Heart right ventricle (tissue), 16 donors: ENCODE data around the gene SPDEF. TPM values are rescaled to one million over a fixed set of nuclear protein-coding genes. Genes with fewer than 3 reads are reported as not detected.
A peak's percentile ranks its signal among the peaks of the same experiment; 100 is the strongest.

Experiments
- ATAC-seq, 8 donors: fragments of 200-7000 bp; cut with Tn5 transposase; one replicate each; pipeline ENCODE4 v1.9.1; 2020; ENCODE audit warnings: mild to moderate bottlenecking in 8 of 8, moderate library complexity in 8 of 8, moderate number of reproducible peaks in 1 of 8
- DNase-seq, 2 donors: peaks; one replicate each; pipeline ENCODE4 v3.0.0-alpha.2; 2020
- H3K27ac ChIP-seq, 10 donors: fragments of 200-600 bp; sonication (generic) in 2 of 10; one replicate each; pipeline versions ENCODE4 v1.5.0 to v1.8.0; 2020 to 2022; ENCODE audit warnings: mild to moderate bottlenecking in 3 of 10
- H3K27me3 ChIP-seq, 7 donors: fragments of 200-600 bp; one replicate each; pipeline ENCODE4 v1.8.0; 2021 to 2022; ENCODE audit warnings: mild to moderate bottlenecking in 2 of 7
- H3K36me3 ChIP-seq, 9 donors: fragments of 200-600 bp; sonication (generic) in 1 of 9; one replicate each; pipeline versions ENCODE4 v1.5.0 to v1.8.0; 2020 to 2022; ENCODE audit warnings: mild to moderate bottlenecking in 2 of 9
- H3K4me1 ChIP-seq, 9 donors: fragments of 200-600 bp; sonication (generic) in 1 of 9; one replicate each; pipeline versions ENCODE4 v1.5.0 to v1.8.0; 2020 to 2022; ENCODE audit warnings: mild to moderate bottlenecking in 4 of 9
- H3K4me3 ChIP-seq, 10 donors: fragments of 200-600 bp; sonication (generic) in 2 of 10; one replicate each; pipeline versions ENCODE4 v1.5.0 to v1.8.0; 2020 to 2022; ENCODE audit warnings: mild to moderate bottlenecking in 7 of 10, moderate library complexity in 2 of 10
- H3K9me3 ChIP-seq, 11 donors: fragments of 200-600 bp in 10 of 11; sonication (generic) in 2 of 11; one replicate each; pipeline versions ENCODE4 v1.5.0 to v1.8.0; 2013 to 2022; ENCODE audit warnings: mild to moderate bottlenecking in 2 of 11, control low read depth in 1 of 11, moderate library complexity in 1 of 11
- CTCF ChIP-seq, 9 donors: fragments of 200-600 bp; sonication (generic) in 2 of 9; IDR thresholded peaks; one replicate each; pipeline versions ENCODE4 v1.5.0 to v1.8.0; 2021 to 2022; ENCODE audit warnings: antibody characterized with exemption in 9 of 9, mild to moderate bottlenecking in 5 of 9, moderate library complexity in 1 of 9
- WGBS, 2 donors: extraction: QIAGEN DNeasy Blood & Tissue Kit; methylation state at CpG; one replicate each; pipeline ENCODE4 v1.1.7; 2013; ENCODE audit warnings: inconsistent platforms in 1 of 2; 5-methylcytosine and 5-hydroxymethylcytosine counted together
- intact Hi-C, 10 donors: fragments of 100-400 bp; cut with DNase I; formaldehyde crosslinking; loops; one replicate each; pipeline versions ENCODE4 v1.11.1 to v1.14.2; 2022
- polyA plus RNA-seq, 2 donors: library from polyadenylated mRNA; stranded (reverse); fragments of 200-250 nt; gene quantifications; one replicate each; pipeline ENCODE4 v1.2.3, GENCODE V29; 2013
- total RNA-seq, 10 donors: library from RNA; stranded (reverse); fragmentation: NEBNext Ultra II Directional in 3 of 10; extraction: Animal tissue kit (Norgen Biotek cat#: 25700) in 3 of 10; gene quantifications; one replicate each; pipeline versions ENCODE4 v1.2.1 to v1.2.4, GENCODE V29; 2021 to 2023
- donor health status: Arrhythmogenic right ventricular cardiomyopathy.
- donor health status: ischemic (EF 13 %, LVEDD 7.1; RV severe dilation, severe dysfunction).
- donor health status: healthy with polysubstance abuse.
- donor health status: DM: no; HTN: yes; CAD: no.
- donor health status: DM: no; HTN: no; CAD: no.
- donor health status: ischemic (EF 25% LVEDD 6.9; RV normal size, moderate dysfunction).
- donor health status: ischemic (EF 25% LVEDD 5.7; RV mildly dilated, moderate dysfunction).
- donor health status: healthy.
- donor health status: DM: yes; HTN: yes; CAD: no.
- donor health status: Ischemic cardiomyopathy.
- donor health status: ischemic (EF 35%, LVEDD 5.7; RV mildly dilated, moderate dysfunction).
- donor health status: nonischemic (EF 11% LVEDD 7.7; RV severe dilation, severe dysfunction).
- donor health status: DM: yes; HTN: yes; CAD: no.
- donor health status: PGD.
- donor health status: ischemic (EF 29% LVEDD 5.4; RV normal size, mild dysfunction).
- donor health status: nonischemic (EF 23%, LVEDD 6.1; RV moderate dilation, normal function).

Gene SPDEF
- total and polyA plus RNA-seq, 12 donors: 0.15 to 0.60 (median 0.22) TPM; not detected in 2

- Histone ChIP-seq H3K36me3 (no peaks in the 10 kb centered on the region), H3K9me3 (no peaks in the 10 kb centered on the region), H3K4me1 (peaks cover 0 to 7% (median 0%) of the 10 kb centered on the region in 9 donors), H3K27me3 (peaks cover 0 to 32% (median 19%) of the 10 kb centered on the region in 7 donors), H3K27ac (no peak overlapping the region), H3K4me3 (no peak overlapping the region)
- intact Hi-C loops: no loop called here
- WGBS, 2 donors: 82 to 87% methylated on average over 13 of the region's 13 CpGs
- ATAC-seq (no peak), DNase-seq (no peak)
- no peak for TF ChIP-seq CTCF (IDR thresholded peaks at IDR 0.05)
These were observed 40.4 kb downstream of the SPDEF start for GRCh38 chr6:34515473-34516387.

- Histone ChIP-seq H3K4me1 (peaks cover 0 to 7% (median 0%) of the 10 kb centered on the region in 9 donors), H3K4me3 (peak overlapping the region in 2 of 10 donors; percentile 26 to 37), H3K36me3 (no peaks in the 10 kb centered on the region), H3K9me3 (peaks cover 0 to 5% (median 0%) of the 10 kb centered on the region in 11 donors), H3K27ac (no peak overlapping the region), H3K27me3 (peaks cover 0 to 32% (median 19%) of the 10 kb centered on the region in 7 donors)
- peak in 1 of 2 donors; percentile 38 for DNase-seq
- peak in 4 of 8 donors; percentile 25 to 52 (median 32) for ATAC-seq
- intact Hi-C loops: no loop called here
- TF ChIP-seq CTCF (IDR thresholded peaks at IDR 0.05): peak in 2 of 9 donors; percentile 24 to 28
- WGBS, 2 donors: 27 to 33% methylated on average over 31 to 34 of the region's 34 CpGs
These were observed 41.3 kb downstream of the SPDEF start for GRCh38 chr6:34514593-34515472.

- TF ChIP-seq CTCF (IDR thresholded peaks at IDR 0.05): no peak
- ATAC-seq (no peak), DNase-seq (no peak)
- H3K36me3 ChIP-seq: no peaks in the 10 kb centered on the region
- no peak overlapping the region for H3K4me3 ChIP-seq
- peaks cover 0 to 12% (median 0%) of the 10 kb centered on the region in 11 donors for H3K9me3 ChIP-seq
- intact Hi-C loops: no loop called here
- H3K27me3 ChIP-seq: peaks cover 0 to 32% (median 19%) of the 10 kb centered on the region in 7 donors
- no peak overlapping the region for H3K27ac ChIP-seq
- 85 to 86% methylated on average over 8 of the region's 8 CpGs for WGBS, 2 donors
- peaks cover 0 to 7% (median 0%) of the 10 kb centered on the region in 9 donors for H3K4me1 ChIP-seq
These were observed 42.0 kb downstream of the SPDEF start for GRCh38 chr6:34514112-34514511.

- 92 to 94% methylated on average over 4 of the region's 4 CpGs for WGBS, 2 donors
- intact Hi-C loops: no loop called here
These were observed 42.5 kb downstream of the SPDEF start for GRCh38 chr6:34513646-34514045.

More at GRCh38 chr6:34513646-34514045, 42.5 kb downstream of the SPDEF start:
- no peak overlapping the region for H3K27ac ChIP-seq
- H3K36me3 ChIP-seq: no peaks in the 10 kb centered on the region
- H3K4me3 ChIP-seq: no peak overlapping the region
- H3K4me1 ChIP-seq: peaks cover 0 to 7% (median 0%) of the 10 kb centered on the region in 9 donors
- ATAC-seq (no peak), DNase-seq (no peak)
- TF ChIP-seq CTCF (IDR thresholded peaks at IDR 0.05): no peak
- peaks cover 0 to 15% (median 0%) of the 10 kb centered on the region in 11 donors for H3K9me3 ChIP-seq
- H3K27me3 ChIP-seq: peaks cover 0 to 32% (median 19%) of the 10 kb centered on the region in 7 donors
